Hypothalamus (tissue), 51 donors: ENCODE data around the gene GRM7.

ENCODE experiments used
- DNase-seq, 51 donors: peaks; one replicate each; lab custom pipeline; 2025; lab: John Stamatoyannopoulos, UW

GRM7 gene

DNA sequence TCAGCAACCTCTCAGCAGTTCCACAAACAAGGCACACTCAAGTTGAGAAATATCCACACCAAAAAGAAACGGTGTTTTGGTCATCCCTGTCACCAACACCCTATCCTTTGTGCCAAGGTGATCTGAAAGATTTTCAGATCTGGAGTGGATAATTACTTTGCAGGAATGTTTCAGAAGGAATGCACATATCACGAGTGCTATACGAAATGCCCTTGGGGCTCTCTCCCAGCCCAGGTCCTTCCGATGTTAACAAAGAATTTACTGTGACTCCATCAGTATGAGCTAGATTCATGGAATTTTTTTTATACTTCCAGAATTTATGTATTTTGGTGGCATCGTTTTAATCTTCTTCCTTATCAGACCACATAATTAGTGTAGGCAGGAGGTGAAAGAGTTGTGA lies 105.0 kb downstream of the GRM7 start:
- no peak for DNase-seq

DNA sequence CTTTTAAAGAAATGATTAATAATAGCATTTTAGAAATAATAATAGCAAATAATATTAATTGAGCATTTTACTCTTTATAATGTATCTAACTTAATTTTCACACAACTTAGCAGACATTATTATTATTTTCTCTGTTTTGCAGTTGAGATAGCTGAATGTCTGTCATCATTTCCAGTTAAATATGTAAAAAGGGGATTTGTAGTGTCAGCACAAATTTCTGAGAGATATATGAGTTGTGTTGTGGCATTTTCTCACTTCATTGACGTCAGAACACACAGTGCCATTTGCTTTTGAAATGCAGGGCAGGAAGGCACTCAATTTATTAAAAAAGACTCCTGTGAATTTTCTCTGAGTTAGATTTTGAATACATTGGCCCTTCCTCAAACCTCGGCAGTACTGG lies 111.0 kb downstream of the GRM7 start:
- DNase-seq: no peak

DNA sequence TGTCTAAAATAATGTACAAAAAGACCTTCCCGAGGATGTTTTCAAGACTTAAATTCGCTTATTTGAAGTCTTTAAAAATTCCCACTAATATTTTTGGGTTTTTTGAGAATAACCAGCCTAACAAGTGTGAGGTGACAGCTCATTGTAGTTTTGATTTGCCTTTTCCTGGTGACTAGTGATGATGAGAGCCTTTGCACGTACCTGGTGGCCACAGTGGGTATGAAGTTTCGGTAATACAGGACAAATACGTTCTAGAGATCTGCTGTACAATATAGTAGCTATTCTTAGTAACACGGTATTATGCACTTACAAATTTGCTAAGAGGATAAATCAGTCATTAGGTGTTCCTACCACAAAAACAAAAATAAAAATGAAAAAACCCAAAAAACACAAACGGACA lies 124.9 kb downstream of the GRM7 start:
- no peak for DNase-seq

DNA sequence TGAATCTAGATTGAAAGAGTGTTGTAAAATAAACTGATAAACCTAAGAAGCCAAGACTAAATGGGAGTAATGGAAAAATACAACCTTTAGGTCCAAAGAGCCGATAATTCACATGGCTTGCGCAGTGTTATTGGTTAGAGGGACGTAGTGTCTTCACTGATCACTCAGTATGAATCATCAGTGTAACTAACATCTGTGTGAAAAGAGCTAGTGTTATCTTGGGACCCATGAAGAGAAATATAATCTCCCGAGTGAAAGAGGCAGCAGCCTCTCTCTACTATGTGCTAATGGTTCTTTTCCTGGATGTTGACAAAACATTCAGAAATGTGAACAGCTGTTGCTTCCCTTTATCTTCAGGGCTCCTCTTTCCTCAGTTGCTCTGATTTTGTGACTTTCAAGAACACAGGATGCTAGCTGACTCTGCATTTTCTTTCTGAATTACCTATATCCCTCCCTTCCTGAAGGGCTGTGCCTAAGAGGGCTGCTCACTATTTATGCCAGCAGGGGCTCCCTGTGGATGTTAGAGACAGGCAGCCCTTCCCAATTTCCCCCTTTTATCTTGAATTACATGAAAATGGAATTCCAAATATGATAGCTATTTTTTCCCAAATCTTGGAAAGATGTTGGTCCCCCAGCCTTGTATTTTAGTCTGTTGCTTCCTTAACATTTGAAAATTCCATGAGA lies 128.8 kb downstream of the GRM7 start:
- DNase-seq: no peak

DNA sequence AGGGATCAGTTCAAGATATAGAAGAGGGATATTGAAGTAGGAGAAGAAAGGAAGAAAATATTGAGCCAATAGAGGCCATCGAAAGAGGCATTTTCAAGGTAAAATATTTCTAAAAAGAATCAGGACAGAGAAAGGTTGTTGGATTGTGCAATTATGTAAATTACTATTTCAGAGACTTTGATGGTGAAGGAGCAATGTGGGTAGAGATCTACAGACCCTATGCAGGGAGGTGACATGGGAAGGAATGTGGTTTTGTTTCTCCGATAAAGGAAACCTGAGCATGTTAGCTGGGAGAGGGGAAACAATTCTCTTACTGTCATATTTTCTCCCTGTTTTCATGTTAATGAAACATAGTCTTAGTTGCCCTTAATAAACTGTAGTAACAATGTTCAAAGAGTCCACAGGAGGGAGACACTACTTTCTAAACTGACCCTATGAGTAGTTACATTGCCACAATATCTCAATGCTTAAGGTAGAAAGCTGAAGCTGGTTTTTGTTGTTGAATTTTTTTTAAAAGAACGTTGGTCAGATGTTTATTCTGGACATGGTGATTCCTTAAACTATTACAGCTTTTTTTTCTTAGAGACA lies 133.3 kb downstream of the GRM7 start:
- DNase-seq: no peak

DNA sequence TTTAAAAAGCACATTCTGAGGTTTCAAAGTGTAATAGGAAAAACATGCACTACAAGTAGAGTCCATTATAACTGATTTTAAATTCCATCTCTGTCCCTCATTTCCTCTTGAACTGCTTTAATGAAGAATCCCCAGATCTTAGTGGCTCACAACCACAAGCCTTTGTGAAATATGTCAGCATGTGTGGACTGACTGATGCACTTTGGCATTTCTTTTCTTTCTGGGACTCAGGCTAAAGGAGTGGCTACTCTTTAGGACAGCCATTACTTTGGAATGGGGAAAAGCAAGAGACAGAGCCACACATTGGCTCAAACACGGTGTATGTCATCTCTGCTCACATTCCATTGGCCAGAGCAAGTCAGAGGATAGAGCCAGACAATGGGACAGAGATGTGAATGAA lies 139.6 kb downstream of the GRM7 start:
- DNase-seq: no peak

DNA sequence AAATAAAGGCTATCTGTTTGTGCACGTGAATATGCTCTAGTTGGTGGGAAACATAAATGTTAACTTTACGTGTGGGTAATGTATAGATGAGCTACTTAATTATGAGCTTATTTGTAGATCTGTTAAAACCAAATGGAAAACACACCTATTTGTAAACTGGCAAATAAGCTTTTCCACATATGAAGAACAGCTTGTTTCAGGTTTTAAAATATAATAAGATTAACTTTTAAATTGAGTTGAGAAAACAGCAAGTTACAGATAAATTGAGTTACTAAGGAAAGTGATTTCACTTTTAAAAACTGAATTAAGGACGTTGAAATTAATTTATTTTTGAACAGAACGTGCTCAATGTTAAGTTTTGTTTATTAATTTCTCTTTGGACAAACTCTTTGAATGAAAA lies 140.5 kb downstream of the GRM7 start:
- DNase-seq: no peak

DNA sequence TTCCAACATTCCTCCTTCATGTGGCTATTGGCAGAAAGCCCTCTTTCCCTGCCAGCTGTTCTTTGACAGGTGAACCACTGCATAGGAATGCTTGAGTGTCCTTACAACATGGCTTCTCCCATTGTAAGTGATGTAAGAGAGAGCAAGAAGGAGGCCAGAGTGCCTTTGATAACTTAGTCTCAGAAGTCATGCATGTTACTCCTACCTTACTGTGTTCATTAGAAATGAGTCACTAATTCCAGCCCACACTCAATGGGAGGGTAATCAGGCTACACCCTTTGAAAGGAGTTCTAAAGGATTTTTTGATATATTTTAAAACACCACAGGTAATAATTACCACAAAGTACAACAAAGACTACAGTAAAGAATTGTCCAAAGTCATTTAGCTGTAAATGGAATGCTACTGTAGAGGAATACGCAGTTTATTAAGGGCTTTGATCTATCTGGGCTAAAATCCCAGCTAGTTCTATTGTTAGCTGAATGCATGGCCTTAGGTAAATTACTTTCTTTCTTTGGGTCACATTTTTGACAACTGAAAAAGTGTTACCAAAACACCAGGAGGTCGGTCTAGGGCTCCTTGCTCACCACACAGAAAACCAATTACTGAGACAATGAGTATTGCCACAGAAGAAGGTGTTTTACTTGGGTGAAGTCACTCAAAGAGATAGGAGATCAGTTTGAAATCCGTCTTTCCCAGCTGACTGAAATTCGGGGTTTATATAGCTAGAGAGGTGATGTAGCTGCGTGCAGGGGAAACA lies 154.9 kb downstream of the GRM7 start:
- no peak for DNase-seq

DNA sequence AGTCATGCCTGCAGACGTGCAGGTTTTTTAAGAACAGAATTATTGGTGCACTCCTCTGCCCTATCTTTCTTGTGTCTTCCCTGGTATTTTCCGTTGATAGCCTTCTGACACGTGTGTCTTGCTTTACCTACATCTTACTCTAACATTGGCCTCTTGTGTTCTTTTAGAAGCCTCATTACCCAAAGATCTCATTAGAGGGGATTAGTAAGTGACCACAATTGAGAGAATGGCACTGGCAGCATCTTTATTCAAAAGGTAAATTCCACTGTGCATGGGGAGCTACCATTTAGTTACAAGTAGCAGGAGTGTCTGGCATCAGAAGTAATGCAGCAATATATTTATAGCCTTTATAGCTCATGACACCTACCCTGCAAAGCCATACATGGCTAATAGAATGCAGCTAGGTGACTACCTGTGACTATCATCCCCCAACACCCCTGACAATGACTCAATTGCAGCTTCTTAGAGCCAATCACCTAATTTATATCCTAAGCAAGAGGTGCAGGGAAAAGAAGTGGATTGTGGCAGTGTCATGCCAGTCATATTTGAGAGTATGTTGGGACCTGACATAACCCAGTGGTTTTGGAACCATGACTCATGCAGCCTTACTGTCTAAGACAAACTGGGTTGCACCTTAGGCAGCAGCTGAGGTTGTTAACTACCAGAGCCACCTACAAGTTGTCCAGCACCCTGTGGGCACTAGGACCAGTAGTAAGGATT lies 164.8 kb downstream of the GRM7 start:
- DNase-seq: no peak

DNA sequence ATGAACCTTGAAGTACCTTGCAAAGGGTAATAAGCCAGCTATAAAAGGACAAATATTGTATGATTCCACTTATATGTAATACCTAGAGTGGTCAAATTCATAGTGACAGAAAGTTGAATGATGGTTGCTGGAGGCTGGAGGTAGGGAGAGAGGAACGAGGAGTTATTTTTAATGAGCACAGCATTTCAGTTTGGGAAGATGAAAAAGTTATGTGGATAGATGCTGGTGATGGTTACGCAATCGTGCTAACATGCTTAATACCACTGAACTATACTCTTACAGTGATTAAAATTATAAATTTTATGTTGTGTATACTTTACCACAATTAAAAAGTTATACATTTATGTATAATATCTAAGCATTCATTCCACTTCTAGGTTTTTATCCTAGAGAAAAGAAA lies 168.6 kb downstream of the GRM7 start:
- DNase-seq: no peak

DNA sequence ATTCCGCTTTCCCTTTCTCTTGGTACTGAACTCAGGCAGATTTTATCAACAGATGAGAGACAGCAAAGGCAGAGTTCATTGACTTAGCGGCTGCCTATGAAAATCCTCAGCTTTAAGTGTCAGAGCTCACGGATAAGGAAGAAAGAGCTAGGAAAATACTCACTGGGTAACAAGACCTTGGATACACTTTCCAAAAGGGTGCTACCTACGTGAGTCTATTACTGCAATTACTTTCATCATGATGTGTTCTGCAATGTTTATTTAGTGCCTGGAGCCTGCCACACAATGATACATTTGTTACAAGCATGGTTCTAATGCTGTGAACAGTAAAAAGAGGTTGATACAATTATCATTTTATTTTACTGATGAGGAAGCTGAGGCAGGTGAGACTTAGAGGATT lies 177.5 kb downstream of the GRM7 start:
- DNase-seq: no peak

DNA sequence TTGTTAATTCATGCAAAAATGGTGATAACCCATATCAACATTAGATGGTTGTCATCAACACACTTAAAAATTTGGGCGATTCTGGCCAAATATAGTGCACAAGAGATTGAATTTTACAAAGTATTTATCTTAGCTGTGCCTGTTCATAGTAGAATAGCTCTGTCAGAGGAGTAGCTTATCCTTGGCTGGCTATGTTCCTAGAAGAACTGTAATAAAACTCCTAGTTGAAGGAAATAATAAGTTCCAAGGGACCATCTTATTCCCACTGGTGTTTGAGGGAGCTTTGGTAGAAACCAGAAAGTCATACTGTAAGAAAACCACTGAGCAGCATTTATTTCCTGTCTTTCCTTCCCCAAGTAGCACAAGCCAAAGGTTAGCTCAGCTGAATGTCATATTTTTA lies 201.8 kb downstream of the GRM7 start:
- no peak for DNase-seq

DNA sequence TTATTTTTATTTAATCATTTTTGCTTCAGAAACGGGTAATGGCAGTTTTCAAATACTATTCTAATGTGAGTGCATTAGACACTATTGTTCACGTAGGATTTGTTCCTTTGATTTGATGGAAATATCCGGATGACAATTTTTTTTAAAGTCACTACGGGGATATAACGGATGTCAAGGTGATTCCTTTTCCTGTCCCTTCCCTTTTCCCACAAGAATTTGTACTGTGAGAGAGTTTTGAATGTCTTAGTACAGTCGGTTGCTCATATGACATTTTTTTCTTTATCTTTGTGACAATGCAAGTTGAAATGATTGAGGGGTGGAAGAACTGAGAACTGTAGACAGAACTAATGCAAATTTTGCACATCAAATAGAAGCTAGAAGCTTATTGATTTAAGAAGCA lies 209.5 kb downstream of the GRM7 start:
- DNase-seq: no peak

DNA sequence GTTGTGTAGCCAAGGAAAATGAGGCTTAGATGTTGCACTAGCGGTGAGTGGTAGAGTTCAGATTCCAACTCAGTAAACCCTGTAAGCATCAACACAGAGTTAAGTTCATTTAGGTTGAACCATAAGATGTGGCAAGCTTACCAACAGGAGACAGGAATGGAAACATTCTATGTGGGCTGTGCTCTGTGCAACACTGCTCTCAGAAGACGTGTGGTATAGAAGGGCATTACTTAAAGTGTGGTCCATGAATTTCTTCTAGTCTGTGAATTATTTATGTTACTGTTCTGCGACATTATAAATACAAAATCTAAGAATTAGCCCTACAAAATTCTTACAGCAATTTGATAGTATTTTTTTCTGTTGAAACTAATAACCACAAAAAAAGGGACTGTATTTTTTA lies 213.3 kb downstream of the GRM7 start:
- DNase-seq: no peak

DNA sequence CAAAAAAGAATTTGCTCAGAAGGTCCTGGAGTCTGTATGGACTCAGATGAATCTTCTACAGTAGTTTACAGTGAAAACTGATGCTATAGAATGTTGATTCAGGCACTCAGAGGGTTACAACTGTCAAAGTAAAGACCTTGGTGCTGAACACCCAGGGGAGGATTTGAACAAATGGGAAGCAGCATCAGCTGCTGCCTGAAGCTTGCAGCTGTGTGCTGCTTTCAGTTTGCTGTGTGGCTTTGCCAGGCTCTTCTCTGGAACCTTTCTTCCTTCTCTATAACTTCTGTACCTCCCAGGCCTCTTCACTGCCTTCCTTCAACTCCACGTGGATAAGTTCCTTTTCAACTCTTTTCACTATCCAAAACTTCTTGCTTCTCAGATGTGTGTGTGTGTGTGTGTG lies 214.2 kb downstream of the GRM7 start:
- DNase-seq: no peak

DNA sequence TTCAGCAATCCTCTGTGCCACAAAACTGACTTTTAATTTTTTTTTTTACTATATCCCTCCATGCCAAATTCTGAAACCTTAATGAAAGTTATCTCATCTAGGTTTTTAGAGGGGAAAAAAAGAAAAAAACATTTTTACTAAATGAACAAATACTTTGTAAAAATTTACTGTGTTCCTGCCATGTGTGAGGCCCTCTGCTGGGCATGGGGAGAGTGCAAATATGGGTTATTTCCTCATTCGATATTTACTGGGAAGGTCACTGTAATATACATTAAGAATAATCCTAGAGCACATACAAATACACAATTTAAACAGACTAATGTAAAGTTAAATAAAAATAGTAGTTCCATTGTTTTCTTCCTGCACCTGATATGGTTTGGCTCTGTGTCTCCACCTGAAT lies 215.0 kb downstream of the GRM7 start:
- no peak for DNase-seq

DNA sequence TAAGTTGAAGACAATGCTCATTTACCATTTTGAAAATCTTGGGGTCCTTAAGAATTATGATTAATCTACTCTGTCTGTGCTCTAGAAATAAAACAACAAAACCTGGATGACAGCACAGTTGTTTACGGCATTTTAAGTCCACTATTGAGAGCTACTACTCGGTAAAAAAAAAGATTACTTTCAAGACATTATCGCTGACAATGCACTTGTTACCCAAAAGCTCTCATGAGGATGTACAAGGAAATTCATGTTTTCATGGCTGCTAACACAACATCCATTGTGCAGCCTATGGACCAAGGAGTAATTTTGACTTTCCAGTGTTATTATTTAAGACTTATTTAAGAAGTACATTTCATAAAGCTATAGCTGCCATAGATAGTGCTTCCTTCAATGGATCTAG lies 221.3 kb downstream of the GRM7 start:
- DNase-seq: no peak

DNA sequence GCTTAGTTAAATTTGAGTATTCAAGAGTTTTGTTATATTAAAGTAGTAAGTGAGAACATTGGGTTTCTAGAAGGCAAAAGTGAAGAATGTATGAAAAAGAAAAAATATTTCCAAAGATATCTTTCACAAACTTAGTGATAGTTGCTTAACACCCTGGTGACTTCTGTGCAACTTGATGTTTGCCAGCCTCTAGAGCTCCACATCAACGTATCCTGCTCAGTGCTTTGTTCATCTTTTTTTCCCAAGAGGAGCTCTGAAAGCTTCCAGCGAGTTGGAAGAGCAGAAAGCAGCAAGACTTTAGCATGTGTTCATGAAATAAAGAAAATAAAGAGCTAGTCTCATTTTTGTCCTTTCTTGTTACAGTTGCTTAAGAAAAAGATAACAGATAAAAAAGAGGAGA lies 225.5 kb downstream of the GRM7 start:
- DNase-seq: no peak

DNA sequence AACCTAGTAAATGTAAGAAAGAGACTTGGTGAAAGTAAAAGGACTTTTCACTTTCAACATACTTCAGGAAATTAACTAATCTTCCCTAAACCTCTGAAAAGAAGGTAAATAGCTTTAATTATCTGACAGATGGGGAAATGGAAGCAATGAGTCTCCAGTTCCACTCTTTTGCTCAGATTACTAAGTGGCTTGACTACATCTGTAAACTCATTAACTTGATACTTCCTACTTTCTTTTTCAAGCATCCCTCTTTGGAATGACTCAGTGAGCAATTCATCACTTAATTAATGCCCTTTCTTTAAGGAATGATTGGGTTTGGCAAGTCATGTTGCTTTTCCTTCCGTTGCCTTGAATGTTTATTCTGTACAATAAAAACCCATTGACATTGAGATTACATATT lies 234.2 kb downstream of the GRM7 start:
- no peak for DNase-seq

DNA sequence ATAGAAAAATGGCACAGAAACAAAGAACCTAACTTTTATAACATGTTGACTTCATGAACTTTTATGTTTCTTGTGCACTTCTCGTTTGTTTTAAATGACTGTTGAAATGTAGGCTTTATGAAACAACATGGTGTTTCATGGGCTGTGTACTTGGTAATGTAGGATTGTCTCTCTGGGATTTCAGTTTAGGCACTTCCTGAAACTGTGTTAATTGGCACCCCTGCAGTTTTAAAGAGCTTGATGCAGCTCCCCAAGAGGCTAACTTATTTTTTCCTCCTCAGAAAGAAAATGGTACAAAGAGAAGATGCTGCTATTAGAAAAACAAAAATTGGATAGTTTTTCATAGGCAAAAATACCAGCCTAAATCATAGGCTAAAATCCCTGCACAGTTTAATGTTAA lies 239.2 kb downstream of the GRM7 start:
- no peak for DNase-seq

DNA sequence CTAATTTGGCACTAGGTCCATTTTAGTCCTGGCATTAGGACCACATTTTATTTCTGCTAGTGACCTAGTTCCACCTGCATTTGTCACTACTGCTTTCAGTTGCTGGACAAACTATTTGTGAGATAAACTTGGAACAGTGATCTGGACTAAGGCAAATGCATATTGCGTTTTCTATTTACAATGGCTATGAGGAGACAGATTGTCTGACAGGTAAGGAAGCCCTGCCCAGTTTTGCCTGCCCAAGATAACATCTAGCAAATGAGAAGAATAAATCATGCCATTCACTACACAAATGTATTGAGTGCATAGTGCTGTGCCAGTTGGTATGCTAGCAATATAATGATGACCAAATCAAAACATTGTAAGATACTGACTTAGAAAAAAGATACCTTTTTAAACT lies 245.7 kb downstream of the GRM7 start:
- no peak for DNase-seq
